Activated CD8-positive, alpha-beta T cell treated with anti-CD3 and anti-CD28 coated beads for 36 hours (primary cell): ENCODE data around the gene TBX6. TPM values are rescaled to one million over a fixed set of nuclear protein-coding genes. Genes with fewer than 3 reads are reported as not detected.

Source experiments
- ATAC-seq: fragments of 200-7000 bp; cut with Tn5 transposase; one replicate; pipeline ENCODE4 v1.10.0; 2021; ENCODE audit warnings: mild to moderate bottlenecking, moderate library complexity
- CTCF ChIA-PET: fragments of 350-600 bp; sonication (Branson Sonifier 250); formaldehyde crosslinking; loops from one replicate; lab custom pipeline; 2021; ENCODE audit warnings: antibody characterized with exemption; lab: Charles Lee
- POLR2A ChIA-PET: fragments of 350-600 bp; sonication (Branson Sonifier 250); formaldehyde crosslinking; loops from one replicate; lab custom pipeline; 2021; ENCODE audit warnings: antibody characterized with exemption; lab: Charles Lee
- DNase-seq: peaks from one replicate; pipeline ENCODE4 v3.0.0-alpha.2; 2020
- H3K27ac Mint-ChIP-seq: one replicate; pipeline ENCODE4 v1.8.0; 2021; ENCODE audit warnings: mild to moderate bottlenecking, mixed read lengths
- H3K27me3 Mint-ChIP-seq: one replicate; pipeline ENCODE4 v1.8.0; 2021; ENCODE audit warnings: mixed read lengths
- H3K36me3 Mint-ChIP-seq: one replicate; pipeline ENCODE4 v1.8.0; 2021; ENCODE audit warnings: low read depth, mixed read lengths
- H3K4me1 Mint-ChIP-seq: one replicate; pipeline ENCODE4 v1.8.0; 2021; ENCODE audit warnings: low read depth, mixed read lengths
- H3K4me3 Mint-ChIP-seq: one replicate; pipeline ENCODE4 v1.8.0; 2021; ENCODE audit warnings: mild to moderate bottlenecking, moderate library complexity, mixed read lengths
- H3K9me3 Mint-ChIP-seq: one replicate; pipeline ENCODE4 v1.8.0; 2021; ENCODE audit warnings: mixed read lengths
- intact Hi-C: fragments of 100-400 bp; cut with micrococcal nuclease; formaldehyde crosslinking; loops from one replicate; pipeline ENCODE4 v1.10.0; 2022
- total RNA-seq, 2 experiments: library from RNA; stranded (reverse); gene quantifications; one replicate each; pipeline ENCODE4 v1.2.3, GENCODE V29; 2021
- TF ChIP-seq, protein P1 (sequence below): fragments of 200-600 bp; IDR thresholded peaks from one replicate; pipeline ENCODE4 v1.8.0; 2022; ENCODE audit warnings: antibody characterized with exemption, mild to moderate bottlenecking

The TBX6 gene
- total RNA-seq, 2 experiments from 2014 or later = 2.5 TPM

DNA sequence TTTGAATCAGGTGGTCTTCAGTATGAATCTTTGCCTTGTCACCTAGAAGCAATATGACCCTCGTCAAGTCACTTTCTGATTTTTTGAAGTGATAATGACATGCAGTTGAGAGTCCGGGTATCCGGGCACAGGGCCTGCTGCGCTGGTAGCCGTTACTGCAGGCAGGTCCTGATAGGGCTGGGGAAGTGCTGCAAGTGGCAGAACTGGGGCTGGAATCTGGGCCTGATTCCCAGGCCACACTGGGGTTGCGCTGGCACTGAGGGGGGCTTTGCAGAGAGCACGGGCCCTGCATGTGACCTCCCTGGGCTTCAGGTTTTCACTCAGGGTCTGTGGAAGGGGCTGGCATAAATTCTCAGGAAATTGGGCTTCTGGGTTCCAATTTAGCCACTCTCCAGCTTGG is 13.0 kb downstream of the TBX6 start:
- no peak overlapping the region for H3K27ac Mint-ChIP-seq
- no peaks in the 10 kb centered on the region for H3K9me3 Mint-ChIP-seq
- H3K36me3 Mint-ChIP-seq = peaks cover 61% of the 10 kb centered on the region
- ChIA-PET CTCF (interaction anchor here (0.9 to 7.0 kb wide), 4 partner anchors 12 to 47 kb away, joined by 3 to 60 read pairs (median 3); partner anchors contain the start of gene TBX6), POLR2A (interaction anchor here (7.4 to 8.5 kb wide), 2 partner anchors 13 to 14 kb away, joined by 70 to 83 read pairs; partner anchors contain the start of genes ALDOA, TBX6 and YPEL3)
- no peak overlapping the region for H3K4me3 Mint-ChIP-seq
- intact Hi-C loops = no loop called here
- DNase-seq (no peak), ATAC-seq (no peak)
- TF ChIP-seq, protein P1, sequence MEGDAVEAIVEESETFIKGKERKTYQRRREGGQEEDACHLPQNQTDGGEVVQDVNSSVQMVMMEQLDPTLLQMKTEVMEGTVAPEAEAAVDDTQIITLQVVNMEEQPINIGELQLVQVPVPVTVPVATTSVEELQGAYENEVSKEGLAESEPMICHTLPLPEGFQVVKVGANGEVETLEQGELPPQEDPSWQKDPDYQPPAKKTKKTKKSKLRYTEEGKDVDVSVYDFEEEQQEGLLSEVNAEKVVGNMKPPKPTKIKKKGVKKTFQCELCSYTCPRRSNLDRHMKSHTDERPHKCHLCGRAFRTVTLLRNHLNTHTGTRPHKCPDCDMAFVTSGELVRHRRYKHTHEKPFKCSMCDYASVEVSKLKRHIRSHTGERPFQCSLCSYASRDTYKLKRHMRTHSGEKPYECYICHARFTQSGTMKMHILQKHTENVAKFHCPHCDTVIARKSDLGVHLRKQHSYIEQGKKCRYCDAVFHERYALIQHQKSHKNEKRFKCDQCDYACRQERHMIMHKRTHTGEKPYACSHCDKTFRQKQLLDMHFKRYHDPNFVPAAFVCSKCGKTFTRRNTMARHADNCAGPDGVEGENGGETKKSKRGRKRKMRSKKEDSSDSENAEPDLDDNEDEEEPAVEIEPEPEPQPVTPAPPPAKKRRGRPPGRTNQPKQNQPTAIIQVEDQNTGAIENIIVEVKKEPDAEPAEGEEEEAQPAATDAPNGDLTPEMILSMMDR = no peak
- peaks cover 34% of the 10 kb centered on the region for H3K4me1 Mint-ChIP-seq
- H3K27me3 Mint-ChIP-seq = no peaks in the 10 kb centered on the region

DNA sequence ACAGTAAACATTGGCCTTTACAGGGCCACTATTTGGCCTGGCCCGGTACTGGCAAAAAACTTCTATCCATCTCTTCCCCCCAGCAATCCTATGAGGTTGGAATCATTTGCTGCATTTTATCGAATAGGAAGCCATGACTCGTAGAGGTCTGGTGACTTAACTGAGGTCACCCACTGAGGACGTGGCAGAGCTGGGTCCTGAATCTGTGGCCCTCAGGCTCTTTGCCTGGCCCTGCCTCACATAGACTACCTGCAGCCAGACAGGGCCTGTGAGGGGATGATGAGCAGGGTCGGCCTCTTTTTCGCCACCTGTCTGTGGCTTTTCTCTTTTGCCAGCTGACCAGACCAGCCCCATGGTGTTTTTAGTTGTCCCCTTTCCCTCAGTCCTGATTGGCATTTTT is 14.1 kb downstream of the TBX6 start:
- ChIA-PET CTCF (interaction anchor here (0.9 to 7.0 kb wide), 4 partner anchors 13 to 46 kb away, joined by 3 to 60 read pairs (median 3); partner anchors contain the start of gene TBX6), POLR2A (interaction anchor here (0.8 to 8.5 kb wide), 4 partner anchors 8 to 15 kb away, joined by 3 to 83 read pairs (median 36); partner anchors contain the start of genes ALDOA, TBX6 and YPEL3)
- Mint-ChIP-seq H3K4me3 (peak overlapping the region; percentile 92), H3K36me3 (peaks cover 58% of the 10 kb centered on the region), H3K9me3 (no peaks in the 10 kb centered on the region), H3K27ac (peak overlapping the region; percentile 85), H3K4me1 (peaks cover 34% of the 10 kb centered on the region), H3K27me3 (no peaks in the 10 kb centered on the region)
- no peak for ATAC-seq
- DNase-seq = no peak
- intact Hi-C loops = no loop called here
- TF ChIP-seq, protein P1 = no peak

DNA sequence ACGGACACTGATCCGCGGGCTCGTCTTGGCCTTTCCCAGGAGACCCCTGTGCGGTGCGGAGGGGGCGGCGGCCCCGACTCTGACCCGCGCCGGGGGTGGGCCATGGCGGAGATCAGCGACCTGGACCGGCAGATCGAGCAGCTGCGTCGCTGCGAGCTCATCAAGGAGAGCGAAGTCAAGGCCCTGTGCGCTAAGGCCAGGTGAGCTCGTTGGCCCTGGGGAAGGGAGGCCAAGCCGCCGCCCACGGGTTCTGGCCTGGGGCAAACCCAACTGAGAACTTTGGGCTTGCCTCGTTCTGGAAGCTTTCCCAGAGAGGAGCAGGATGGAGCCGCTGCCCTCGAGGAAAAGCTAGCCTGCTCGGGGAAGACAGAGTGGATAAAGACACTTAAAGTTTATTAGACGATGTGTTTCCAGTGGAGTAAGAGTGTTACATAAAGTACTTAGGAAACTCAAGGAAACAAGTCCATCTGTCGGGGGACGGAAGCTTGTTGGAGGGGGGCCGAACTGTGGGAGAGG is 15.4 kb downstream of the TBX6 start:
- DNase-seq (no peak), ATAC-seq (peak; percentile 9)
- Mint-ChIP-seq H3K9me3 (no peaks in the 10 kb centered on the region), H3K4me3 (peak overlapping the region; percentile 92), H3K27ac (peak overlapping the region; percentile 85), H3K27me3 (no peaks in the 10 kb centered on the region), H3K4me1 (peaks cover 35% of the 10 kb centered on the region), H3K36me3 (peaks cover 59% of the 10 kb centered on the region)
- intact Hi-C loops = no loop called here
- TF ChIP-seq, protein P1 = no peak
- ChIA-PET POLR2A (interaction anchor here (0.6 to 8.5 kb wide), 8 partner anchors 10 to 352 kb away, joined by 3 to 83 read pairs (median 4); partner anchors contain the start of genes ALDOA, CORO1A, TBX6 and YPEL3), CTCF (interaction anchor here (1.0 to 7.0 kb wide), 5 partner anchors 9 to 36 kb away, joined by 3 to 60 read pairs (median 4); partner anchors contain the start of gene TBX6)

DNA sequence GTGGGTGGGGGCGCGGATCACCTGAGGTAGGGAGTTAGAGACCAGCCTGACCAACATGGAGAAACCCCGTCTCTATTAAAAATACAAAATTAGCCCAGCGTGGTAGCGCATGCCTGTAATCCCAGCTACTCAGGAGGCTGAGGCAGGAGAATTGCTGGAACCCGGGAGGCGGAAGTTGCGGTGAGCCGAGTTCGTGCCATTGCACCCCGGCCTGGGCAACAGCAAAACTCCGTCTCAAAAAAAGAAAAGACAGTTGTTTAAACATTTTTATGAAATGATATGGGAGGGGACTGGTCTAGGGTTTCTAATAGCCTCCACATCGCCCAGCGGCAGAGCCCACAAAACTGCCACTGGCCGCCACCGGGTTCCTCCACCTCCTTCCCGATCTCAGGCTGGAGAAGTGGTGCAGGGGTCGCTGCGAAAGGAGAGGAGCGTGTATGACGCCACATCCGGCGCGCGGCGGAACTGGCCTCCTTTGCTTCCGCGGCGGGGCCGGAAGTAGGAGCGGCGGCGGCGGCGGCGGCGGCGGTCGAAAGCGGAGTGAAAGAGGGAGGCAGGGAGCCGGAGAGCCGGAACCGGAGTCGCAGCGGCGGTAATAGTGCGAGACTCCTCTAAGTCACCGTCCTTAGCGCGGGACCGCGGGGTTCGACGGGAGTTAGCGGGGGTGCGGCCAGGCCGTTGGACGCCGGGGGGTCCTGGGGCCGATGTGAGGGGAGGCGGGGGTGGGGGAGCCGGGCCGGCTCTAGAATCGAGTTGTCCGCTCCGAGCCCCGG is 16.0 kb downstream of the TBX6 start, which contains the start of gene PPP4C:
PPP4C (plus strand) TSS at position 492 of the 773 bp plus-strand sequence. CDS start 384 bp downstream, outside the sequence.
- peak within 1 kb of the TSS; percentile 94 for H3K27ac Mint-ChIP-seq
- DNase-seq = peak; percentile 95
- CTCF ChIA-PET = interaction anchor here (0.6 to 7.0 kb wide), 6 partner anchors 15 to 101 kb away, joined by 3 to 60 read pairs (median 3); partner anchors contain the start of gene TBX6
- no peaks in the 10 kb centered on the region for H3K9me3 Mint-ChIP-seq
- peak; percentile 88 for ATAC-seq
- POLR2A ChIA-PET = interaction anchor here (0.6 to 8.5 kb wide), 11 partner anchors 7 to 1055 kb away, joined by 3 to 83 read pairs (median 4); partner anchors contain the start of genes ALDOA, CORO1A, TBX6 and YPEL3
- no peaks in the 10 kb centered on the region for H3K27me3 Mint-ChIP-seq
- intact Hi-C loops = no loop called here
- TF ChIP-seq, protein P1 = no peak
- H3K36me3 Mint-ChIP-seq = peaks cover 58% of the 10 kb centered on the region
- peak within 1 kb of the TSS; percentile 92 for H3K4me3 Mint-ChIP-seq
- H3K4me1 Mint-ChIP-seq = peaks cover 35% of the 10 kb centered on the region
